H9 (cell line): ENCODE results near the gene HDDC2. TPM values are rescaled to one million over a fixed set of nuclear protein-coding genes. Genes with fewer than 3 reads are reported as not detected.

ENCODE experiments used
- DNase-seq: peaks from one replicate; pipeline ENCODE4 v3.0.0-alpha.2; 2017
- H2AFZ ChIP-seq: one replicate; pipeline ENCODE4 v1.6.1; 2013; ENCODE audit warnings: mild to moderate bottlenecking, low read length, control low read depth, moderate library complexity
- H2AK5ac ChIP-seq: 2 replicates; pipeline ENCODE4 v1.6.1; 2013; ENCODE audit warnings: low read length, control low read depth, mixed read lengths; ENCODE audit not compliant: insufficient read length
- H2BK120ac ChIP-seq: one replicate; pipeline ENCODE4 v1.6.1; 2013; ENCODE audit warnings: low read depth, mild to moderate bottlenecking, low read length, control low read depth, inconsistent platforms; ENCODE audit not compliant: poor library complexity, severe bottlenecking
- H2BK12ac ChIP-seq: 2 replicates; pipeline ENCODE4 v1.6.1; 2013; ENCODE audit warnings: low read length, control low read depth, mixed read lengths, low read depth; ENCODE audit not compliant: insufficient read length
- H2BK15ac ChIP-seq: 2 replicates; pipeline ENCODE4 v1.6.1; 2013; ENCODE audit warnings: low read depth, low read length, control low read depth
- H2BK20ac ChIP-seq: one replicate; pipeline ENCODE4 v1.6.1; 2013; ENCODE audit warnings: low read depth, mild to moderate bottlenecking, low read length, control low read depth, inconsistent platforms; ENCODE audit not compliant: poor library complexity, severe bottlenecking
- H2BK5ac ChIP-seq: 2 replicates; pipeline ENCODE4 v1.6.1; 2013; ENCODE audit warnings: low read length, control low read depth, mixed read lengths; ENCODE audit not compliant: insufficient read length
- H3K14ac ChIP-seq: 2 replicates; pipeline ENCODE4 v1.6.1; 2013; ENCODE audit warnings: low read length, control low read depth; ENCODE audit not compliant: insufficient read depth
- H3K18ac ChIP-seq: 2 replicates; pipeline ENCODE4 v1.6.1; 2013; ENCODE audit warnings: low read depth, mild to moderate bottlenecking, mixed read lengths, low read length, control low read depth; ENCODE audit not compliant: insufficient read length
- H3K23ac ChIP-seq: 2 replicates; pipeline ENCODE4 v1.6.1; 2013; ENCODE audit warnings: low read length, control low read depth, mixed read lengths, low read depth; ENCODE audit not compliant: insufficient read length
- H3K23me2 ChIP-seq: 2 replicates; pipeline ENCODE4 v1.6.1; 2013; ENCODE audit warnings: low read depth, mild to moderate bottlenecking, mixed read lengths, low read length, control low read depth; ENCODE audit not compliant: insufficient read length, poor library complexity, severe bottlenecking
- H3K27ac ChIP-seq: 2 replicates; pipeline ENCODE4 v1.5.1; 2013; ENCODE audit warnings: low read length, control low read depth, mixed read lengths, low read depth; ENCODE audit not compliant: insufficient read length
- H3K27me3 ChIP-seq: 2 replicates; pipeline ENCODE4 v1.6.1; 2013; ENCODE audit warnings: low read length, control low read depth, inconsistent platforms; ENCODE audit not compliant: insufficient read depth
- H3K4ac ChIP-seq: 2 replicates; pipeline ENCODE4 v1.6.1; 2013; ENCODE audit warnings: low read depth, mild to moderate bottlenecking, control low read depth, inconsistent platforms, low read length, moderate library complexity
- H3K4me1 ChIP-seq: 2 replicates; pipeline ENCODE4 v1.6.1; 2013; ENCODE audit warnings: low read length, control low read depth, inconsistent platforms; ENCODE audit not compliant: insufficient read depth
- H3K4me2 ChIP-seq: 2 replicates; pipeline ENCODE4 v1.6.1; 2013; ENCODE audit warnings: low read length, control low read depth, mixed read lengths; ENCODE audit not compliant: insufficient read length, insufficient read depth
- H3K56ac ChIP-seq: 2 replicates; pipeline ENCODE4 v1.6.1; 2013; ENCODE audit warnings: low read depth, mild to moderate bottlenecking, mixed read lengths, low read length, control low read depth; ENCODE audit not compliant: insufficient read length
- H3K79me1 ChIP-seq: 2 replicates; pipeline ENCODE4 v1.6.1; 2013; ENCODE audit warnings: low read depth, mild to moderate bottlenecking, moderate library complexity, low read length, control low read depth, inconsistent platforms; ENCODE audit not compliant: insufficient read depth, poor library complexity, severe bottlenecking
- H3K79me2 ChIP-seq: 2 replicates; pipeline ENCODE4 v1.6.1; 2013; ENCODE audit warnings: low read length, control low read depth, inconsistent platforms; ENCODE audit not compliant: insufficient read depth
- H3K9ac ChIP-seq: 2 replicates; pipeline ENCODE4 v1.6.1; 2013; ENCODE audit warnings: low read length, control low read depth, mixed read lengths; ENCODE audit not compliant: insufficient read length; ENCODE audit errors: extremely low read depth
- H3K9me3 ChIP-seq: one replicate; pipeline ENCODE4 v1.6.1; 2013; ENCODE audit warnings: low read depth, low read length, inconsistent platforms; ENCODE audit not compliant: control insufficient read depth
- H3T11ph ChIP-seq: one replicate; pipeline ENCODE4 v1.6.1; 2013; ENCODE audit warnings: mild to moderate bottlenecking, low read length, control low read depth, inconsistent platforms
- H4K20me1 ChIP-seq: one replicate; pipeline ENCODE4 v1.6.1; 2013; ENCODE audit not compliant: control insufficient read depth, insufficient read length, insufficient read depth
- H4K5ac ChIP-seq: 2 replicates; pipeline ENCODE4 v1.6.1; 2013; ENCODE audit warnings: low read depth, mild to moderate bottlenecking, mixed read lengths, low read length, control low read depth; ENCODE audit not compliant: insufficient read length
- H4K8ac ChIP-seq: replicated peaks from 2 replicates; pipeline ENCODE4 v1.6.1; 2013; ENCODE audit warnings: low read length, control low read depth, mixed read lengths, low read depth; ENCODE audit not compliant: insufficient read length
- H4K91ac ChIP-seq: 2 replicates; pipeline ENCODE4 v1.6.1; 2013; ENCODE audit warnings: low read depth, mild to moderate bottlenecking, moderate library complexity, mixed read lengths, low read length, control low read depth; ENCODE audit not compliant: insufficient read length
- H3K27ac Mint-ChIP-seq, 3 experiments: 2 replicates in 2 of 3; 3 replicates in 1 of 3; pipeline ENCODE4 v1.8.0; 2020 to 2021; ENCODE audit warnings: mixed read lengths in 3 of 3, mild to moderate bottlenecking in 1 of 3, moderate library complexity in 1 of 3
- H3K27me3 Mint-ChIP-seq: 2 replicates; pipeline ENCODE4 v1.8.0; 2021; ENCODE audit warnings: low read depth, mild to moderate bottlenecking, moderate library complexity, mixed read lengths
- H3K36me3 Mint-ChIP-seq, 3 experiments: 2 replicates in 2 of 3; 3 replicates in 1 of 3; pipeline ENCODE4 v1.8.0; 2020 to 2021; ENCODE audit warnings: low read depth in 3 of 3, mixed read lengths in 3 of 3; ENCODE audit not compliant: insufficient read depth in 1 of 3
- H3K4me1 Mint-ChIP-seq, 2 experiments: 2 replicates each; pipeline ENCODE4 v1.8.0; 2020; ENCODE audit warnings: mixed read lengths in 2 of 2
- H3K4me3 Mint-ChIP-seq, 2 experiments: 2 replicates in 1 of 2; 3 replicates in 1 of 2; pipeline ENCODE4 v1.8.0; 2020 to 2021; ENCODE audit warnings: mild to moderate bottlenecking in 2 of 2, mixed read lengths in 2 of 2, moderate library complexity in 1 of 2
- H3K9me3 Mint-ChIP-seq, 2 experiments: 2 replicates in 1 of 2; 3 replicates in 1 of 2; pipeline ENCODE4 v1.8.0; 2020; ENCODE audit warnings: mild to moderate bottlenecking in 2 of 2, mixed read lengths in 2 of 2, moderate library complexity in 1 of 2
- CTCF ChIP-seq: fragments of 200-600 bp; sonication (generic); conservative IDR thresholded peaks from 3 replicates; pipeline ENCODE4 v1.8.0; 2021; ENCODE audit warnings: antibody characterized with exemption, mild to moderate bottlenecking
- WGBS: extraction: QIAGEN DNeasy Blood & Tissue Kit; methylation state at CpG from one replicate; pipeline ENCODE4 v1.1.7; 2013; ENCODE audit warnings: missing lambda C conversion rate, low lambda C conversion rate, mixed read lengths; ENCODE audit not compliant: insufficient read length; ENCODE audit errors: extremely low coverage; 5-methylcytosine and 5-hydroxymethylcytosine counted together
- total RNA-seq: library from RNA; stranded (reverse); gene quantifications from 2 replicates; pipeline ENCODE4 v1.2.1, GENCODE V29; 2021

Gene HDDC2
- total RNA-seq, 1 experiment from 2014 or later = 77.8 TPM

GRCh38 chr6:125230674-125231073 lies 71.1 kb downstream of the HDDC2 start:
- Mint-ChIP-seq H3K27me3 (no peaks in the 10 kb centered on the region), H3K4me1 (peaks cover 9 to 14% of the 10 kb centered on the region in 2 experiments; a peak in 3 of 4 replicates), H3K27ac (no peak overlapping the region), H3K4me3 (no peak overlapping the region), H3K36me3 (no peaks in the 10 kb centered on the region), H3K9me3 (no peaks in the 10 kb centered on the region)
- no peaks in the 10 kb centered on the region for H4K20me1 ChIP-seq
- H2AFZ ChIP-seq = no peak overlapping the region
- no peak overlapping the region for H2BK120ac ChIP-seq
- H3K79me2 ChIP-seq = no peaks in the 10 kb centered on the region
- H3K4me1 ChIP-seq = no peaks in the 10 kb centered on the region
- H2BK15ac ChIP-seq = no peak overlapping the region
- no peaks in the 10 kb centered on the region for H3K9me3 ChIP-seq
- H3K23ac ChIP-seq = no peak overlapping the region
- no peak overlapping the region for H3K4me2 ChIP-seq
- no peak overlapping the region for H2BK5ac ChIP-seq
- H3K79me1 ChIP-seq = no peaks in the 10 kb centered on the region
- H3T11ph ChIP-seq = no peak overlapping the region
- H4K91ac ChIP-seq = no peak overlapping the region
- no peak overlapping the region for H3K9ac ChIP-seq
- no peak overlapping the region for H3K14ac ChIP-seq
- no peak overlapping the region for H4K8ac ChIP-seq
- H3K27me3 ChIP-seq = no peaks in the 10 kb centered on the region
- no peak for TF ChIP-seq CTCF
- H3K56ac ChIP-seq = no peak overlapping the region
- no peaks in the 10 kb centered on the region for H3K23me2 ChIP-seq
- no peak overlapping the region for H4K5ac ChIP-seq
- no peak overlapping the region for H3K27ac ChIP-seq
- no peak overlapping the region for H3K4ac ChIP-seq
- no peak overlapping the region for H2AK5ac ChIP-seq
- H3K18ac ChIP-seq = no peak overlapping the region
- H2BK12ac ChIP-seq = no peak overlapping the region
- no peak for DNase-seq
- WGBS = no CpG with 5 or more reads among the region's 3 CpGs
- H2BK20ac ChIP-seq = no peak overlapping the region
